Activated T-helper 17 cell treated with anti-CD3 and anti-CD28 coated beads, Interleukin-2, amount 50 U/mL, for 72 hours (primary cell): ENCODE results near the gene CCNY. TPM values are rescaled to one million over a fixed set of nuclear protein-coding genes. Genes with fewer than 3 reads are reported as not detected.

Experiments used
- ATAC-seq: fragments of 150-1000 bp; cut with Tn5 transposase; replicated peaks from 2 replicates; pipeline ENCODE4 v1.10.0; 2021; ENCODE audit warnings: mild to moderate bottlenecking, moderate library complexity
- H3K27ac Mint-ChIP-seq: one replicate; pipeline ENCODE4 v1.8.0; 2022; ENCODE audit warnings: mixed read lengths
- H3K27me3 Mint-ChIP-seq: one replicate; pipeline ENCODE4 v1.8.0; 2022; ENCODE audit warnings: mixed read lengths
- H3K36me3 Mint-ChIP-seq: one replicate; pipeline ENCODE4 v1.8.0; 2022; ENCODE audit warnings: low read depth, mild to moderate bottlenecking, mixed read lengths
- H3K4me1 Mint-ChIP-seq: one replicate; pipeline ENCODE4 v1.8.0; 2022; ENCODE audit warnings: mixed read lengths
- H3K4me3 Mint-ChIP-seq: one replicate; pipeline ENCODE4 v1.8.0; 2022; ENCODE audit warnings: mild to moderate bottlenecking, mixed read lengths
- H3K9me3 Mint-ChIP-seq: one replicate; pipeline ENCODE4 v1.8.0; 2022; ENCODE audit warnings: mixed read lengths
- total RNA-seq, 2 donors: library from RNA; stranded (reverse); gene quantifications; one replicate each; pipeline ENCODE4 v1.2.3, GENCODE V29; 2022

CCNY gene
- total RNA-seq, 2 donors from 2014 or later: 29.4 to 42.3 TPM

GRCh38 chr10:35594115-35595079 lies 258.1 kb downstream of the CCNY start:
- no peak for ATAC-seq
- Mint-ChIP-seq H3K9me3 (peaks cover 12% of the 10 kb centered on the region), H3K4me1 (no peaks in the 10 kb centered on the region), H3K4me3 (no peak overlapping the region), H3K36me3 (no peaks in the 10 kb centered on the region), H3K27me3 (peaks cover 4% of the 10 kb centered on the region), H3K27ac (no peak overlapping the region)

- H3K4me3 Mint-ChIP-seq: no peak overlapping the region
- peaks cover 12% of the 10 kb centered on the region for H3K9me3 Mint-ChIP-seq
- H3K27ac Mint-ChIP-seq: no peak overlapping the region
- H3K27me3 Mint-ChIP-seq: peaks cover 8% of the 10 kb centered on the region
- H3K4me1 Mint-ChIP-seq: no peaks in the 10 kb centered on the region
- H3K36me3 Mint-ChIP-seq: no peaks in the 10 kb centered on the region
- ATAC-seq: no peak
These were observed 258.8 kb downstream of the CCNY start for GRCh38 chr10:35595106-35595505.

DNA sequence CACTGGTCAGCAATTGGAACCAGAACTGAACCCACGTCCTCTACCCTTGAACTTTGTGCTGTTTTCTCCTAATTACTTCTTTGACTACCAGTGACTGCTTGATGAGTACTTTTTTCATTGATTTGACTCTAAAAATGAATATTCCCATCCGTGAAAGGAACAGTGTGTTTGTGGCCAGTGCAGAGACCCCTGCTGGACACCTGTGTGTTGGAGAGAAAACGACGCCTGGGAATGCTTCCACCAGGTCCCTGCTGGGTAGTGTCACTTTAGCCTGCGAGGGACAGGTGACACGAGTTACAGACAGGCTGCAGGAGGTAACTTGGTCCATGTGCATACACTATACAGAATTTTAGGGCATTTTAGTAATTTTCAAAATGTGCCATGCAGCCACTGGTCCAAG lies 262.1 kb downstream of the CCNY start:
- Mint-ChIP-seq H3K27me3 (peaks cover 22% of the 10 kb centered on the region), H3K27ac (no peak overlapping the region)
- no peak for ATAC-seq

GRCh38 chr10:35600193-35600592 lies 263.9 kb downstream of the CCNY start:
- Mint-ChIP-seq H3K4me1 (no peaks in the 10 kb centered on the region), H3K4me3 (no peak overlapping the region), H3K27me3 (peaks cover 34% of the 10 kb centered on the region), H3K27ac (no peak overlapping the region), H3K36me3 (no peaks in the 10 kb centered on the region), H3K9me3 (no peaks in the 10 kb centered on the region)
- ATAC-seq: no peak

More for the DNA sequence above, 262.1 kb downstream of the CCNY start:
- H3K4me3 Mint-ChIP-seq: no peak overlapping the region
- no peaks in the 10 kb centered on the region for H3K9me3 Mint-ChIP-seq
- no peaks in the 10 kb centered on the region for H3K4me1 Mint-ChIP-seq
- no peaks in the 10 kb centered on the region for H3K36me3 Mint-ChIP-seq

DNA sequence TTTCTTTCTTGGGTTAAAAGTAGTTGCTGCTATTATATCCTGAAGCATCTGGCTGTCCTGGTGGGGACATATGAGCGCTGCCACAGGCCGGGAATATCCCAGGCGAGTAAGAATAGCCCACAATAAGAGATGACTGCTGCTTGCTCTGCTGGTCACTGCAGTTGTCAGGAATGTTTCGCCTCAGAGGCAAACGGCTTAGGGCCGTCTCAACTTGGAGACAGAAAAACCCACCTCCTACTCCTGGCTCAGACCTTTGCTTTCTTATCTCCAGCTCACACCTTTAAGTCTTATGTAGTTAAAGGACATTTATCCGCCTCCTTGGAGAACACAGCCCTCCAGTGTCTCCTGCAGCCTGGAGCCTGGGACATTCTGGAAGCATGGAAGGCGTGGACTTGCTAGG lies 268.9 kb downstream of the CCNY start, which contains the start of gene GJD4:
TSS of gene GJD4 (plus strand) at position 151 of the 400 bp plus-strand sequence. CDS start at position 378, 227 bp downstream.
- no peak within 1 kb of the TSS for H3K27ac Mint-ChIP-seq
- ATAC-seq: no peak
- no peaks in the 10 kb centered on the region for H3K36me3 Mint-ChIP-seq
- H3K9me3 Mint-ChIP-seq: no peaks in the 10 kb centered on the region
- no peak within 1 kb of the TSS for H3K4me3 Mint-ChIP-seq
- H3K27me3 Mint-ChIP-seq: peaks cover 44% of the 10 kb centered on the region
- peaks cover 6% of the 10 kb centered on the region for H3K4me1 Mint-ChIP-seq

DNA sequence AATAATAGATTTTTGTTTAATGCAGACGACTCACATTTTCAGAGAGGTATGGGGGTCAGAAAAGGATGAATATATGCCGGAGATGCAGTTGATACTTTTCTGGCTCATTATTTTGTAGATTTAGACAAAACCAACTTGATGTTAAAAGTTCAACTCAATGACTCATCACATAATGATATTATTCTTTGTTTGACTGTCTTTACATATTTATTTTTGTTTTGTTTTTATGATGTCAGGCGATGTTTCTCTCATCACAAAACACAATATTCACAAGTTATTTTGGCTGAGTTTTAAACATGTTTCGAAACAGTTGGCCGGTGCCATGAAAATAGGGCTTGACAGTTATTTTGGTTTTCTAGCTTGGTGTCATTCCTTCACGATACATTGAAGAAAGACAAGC lies 270.1 kb downstream of the CCNY start:
- Mint-ChIP-seq H3K4me3 (no peak overlapping the region), H3K4me1 (peaks cover 6% of the 10 kb centered on the region), H3K36me3 (no peaks in the 10 kb centered on the region), H3K27me3 (peaks cover 40% of the 10 kb centered on the region), H3K27ac (no peak overlapping the region), H3K9me3 (no peaks in the 10 kb centered on the region)
- no peak for ATAC-seq

GRCh38 chr10:35607475-35608327 lies 271.4 kb downstream of the CCNY start:
- no peaks in the 10 kb centered on the region for H3K9me3 Mint-ChIP-seq
- no peak overlapping the region for H3K27ac Mint-ChIP-seq
- H3K27me3 Mint-ChIP-seq: peaks cover 45% of the 10 kb centered on the region

DNA sequence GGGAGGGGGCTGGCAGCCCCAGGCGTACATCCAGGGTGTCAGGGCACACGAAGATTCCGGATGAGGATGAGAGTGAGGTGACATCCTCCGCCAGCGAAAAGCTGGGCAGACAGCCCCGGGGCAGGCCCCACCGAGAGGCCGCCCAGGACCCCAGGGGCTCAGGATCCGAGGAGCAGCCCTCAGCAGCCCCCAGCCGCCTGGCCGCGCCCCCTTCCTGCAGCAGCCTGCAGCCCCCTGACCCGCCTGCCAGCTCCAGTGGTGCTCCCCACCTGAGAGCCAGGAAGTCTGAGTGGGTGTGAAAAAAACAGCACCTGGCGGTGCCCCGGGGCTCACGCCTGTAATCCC lies 272.0 kb downstream of the CCNY start:
- Mint-ChIP-seq H3K4me1 (peaks cover 6% of the 10 kb centered on the region), H3K4me3 (peak overlapping the region; percentile 68), H3K27ac (no peak overlapping the region), H3K9me3 (no peaks in the 10 kb centered on the region), H3K36me3 (no peaks in the 10 kb centered on the region), H3K27me3 (peaks cover 41% of the 10 kb centered on the region)
- no peak for ATAC-seq

More at GRCh38 chr10:35607475-35608327, 271.4 kb downstream of the CCNY start:
- Mint-ChIP-seq H3K36me3 (no peaks in the 10 kb centered on the region), H3K4me1 (peaks cover 6% of the 10 kb centered on the region), H3K4me3 (peak overlapping the region; percentile 68)
- peak; percentile 52 for ATAC-seq

- no peak overlapping the region for H3K4me3 Mint-ChIP-seq
- H3K27me3 Mint-ChIP-seq: peaks cover 30% of the 10 kb centered on the region
- ATAC-seq: no peak
- H3K27ac Mint-ChIP-seq: no peak overlapping the region
- H3K4me1 Mint-ChIP-seq: peaks cover 6% of the 10 kb centered on the region
- no peaks in the 10 kb centered on the region for H3K9me3 Mint-ChIP-seq
- no peaks in the 10 kb centered on the region for H3K36me3 Mint-ChIP-seq
These were observed 275.4 kb downstream of the CCNY start for GRCh38 chr10:35611750-35612149.

GRCh38 chr10:35612385-35613106 lies 276.2 kb downstream of the CCNY start:
- no peak overlapping the region for H3K27ac Mint-ChIP-seq
- H3K4me3 Mint-ChIP-seq: no peak overlapping the region
- peaks cover under 1% of the 10 kb centered on the region for H3K4me1 Mint-ChIP-seq

DNA sequence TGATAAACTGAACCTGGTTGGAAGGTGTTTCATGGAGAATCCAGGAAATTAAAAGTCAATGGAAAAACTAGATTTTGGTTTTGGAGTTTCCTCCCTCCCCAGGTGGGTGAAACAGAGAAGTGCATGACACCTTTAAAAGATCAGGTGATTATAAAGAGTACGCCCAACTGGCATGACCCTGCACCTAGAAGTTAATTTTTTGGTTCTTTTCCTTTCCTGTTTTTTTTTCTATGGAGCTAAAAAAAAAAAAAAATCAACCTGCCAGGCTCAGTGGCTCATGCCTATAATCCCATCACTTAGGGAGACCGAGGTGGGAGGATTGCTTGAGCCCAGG lies 276.8 kb downstream of the CCNY start:
- Mint-ChIP-seq H3K4me1 (no peaks in the 10 kb centered on the region), H3K9me3 (no peaks in the 10 kb centered on the region), H3K4me3 (no peak overlapping the region), H3K27ac (no peak overlapping the region), H3K27me3 (peaks cover 24% of the 10 kb centered on the region), H3K36me3 (no peaks in the 10 kb centered on the region)
- ATAC-seq: no peak

More at GRCh38 chr10:35612385-35613106, 276.2 kb downstream of the CCNY start:
- H3K36me3 Mint-ChIP-seq: no peaks in the 10 kb centered on the region
- ATAC-seq: no peak
- H3K9me3 Mint-ChIP-seq: no peaks in the 10 kb centered on the region
- H3K27me3 Mint-ChIP-seq: peaks cover 24% of the 10 kb centered on the region

- Mint-ChIP-seq H3K27ac (no peak overlapping the region), H3K36me3 (no peaks in the 10 kb centered on the region), H3K9me3 (no peaks in the 10 kb centered on the region), H3K4me3 (no peak overlapping the region), H3K4me1 (no peaks in the 10 kb centered on the region), H3K27me3 (peaks cover 24% of the 10 kb centered on the region)
- ATAC-seq: no peak
These were observed 277.4 kb downstream of the CCNY start for GRCh38 chr10:35613597-35614226.

DNA sequence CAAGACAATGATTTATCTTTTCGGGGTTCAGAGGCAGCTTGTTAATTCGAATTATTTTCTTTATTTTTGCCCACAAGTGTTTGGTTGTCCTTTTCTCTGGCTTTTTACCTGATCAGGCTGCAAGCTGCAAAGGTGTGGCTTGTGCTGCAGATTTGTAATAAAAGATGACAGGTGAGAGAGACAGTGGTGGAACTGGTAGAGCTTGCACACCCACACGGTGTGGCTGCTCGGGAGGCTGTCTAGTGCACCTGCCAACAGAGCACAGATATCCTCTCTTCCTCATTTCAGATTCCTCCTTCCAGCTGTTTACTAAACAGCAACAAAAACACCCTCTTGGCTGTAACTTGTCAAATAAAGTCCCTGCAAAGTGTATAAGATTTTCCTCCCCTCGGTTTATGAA lies 278.0 kb downstream of the CCNY start:
- no peak overlapping the region for H3K27ac Mint-ChIP-seq
- H3K27me3 Mint-ChIP-seq: peaks cover 24% of the 10 kb centered on the region
- no peak for ATAC-seq
- no peak overlapping the region for H3K4me3 Mint-ChIP-seq
- no peaks in the 10 kb centered on the region for H3K36me3 Mint-ChIP-seq
- no peaks in the 10 kb centered on the region for H3K9me3 Mint-ChIP-seq
- H3K4me1 Mint-ChIP-seq: no peaks in the 10 kb centered on the region
